HG03575 (cell line): ENCODE results near the gene DCXR.

Experiments
- ATAC-seq: cut with Tn5 transposase; IDR thresholded peaks from one replicate; pipeline ENCODE4 v1.9.1; 2021; ENCODE audit not compliant: unreplicated experiment, insufficient number of reproducible peaks, low FRiP score; ENCODE audit errors: extremely low read depth

The DCXR gene

GRCh38 chr17:82029391-82029790 lies 8.1 kb downstream of the DCXR start:
- no peak for ATAC-seq

- no peak for ATAC-seq
These were observed 8.5 kb downstream of the DCXR start for GRCh38 chr17:82028966-82029365.

DNA sequence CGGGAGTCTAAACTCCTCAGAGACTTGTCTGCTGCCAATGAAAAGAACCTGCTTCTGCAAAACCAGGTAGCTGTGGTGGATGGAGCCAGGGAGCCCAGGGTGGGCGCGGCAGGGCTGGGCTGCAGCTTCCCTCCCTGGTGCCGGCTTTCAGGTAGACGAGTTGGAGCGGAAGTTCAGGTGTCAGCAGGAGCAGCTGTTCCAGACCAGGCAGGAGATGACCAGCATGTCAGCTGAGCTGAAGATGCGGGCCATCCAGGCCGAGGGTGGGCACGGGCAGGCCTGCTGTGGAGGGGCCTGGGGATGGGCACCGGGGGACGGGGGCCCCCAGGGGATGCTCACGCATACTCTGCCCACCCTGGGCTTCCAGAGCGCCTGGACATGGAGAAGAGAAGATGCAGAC lies 9.3 kb downstream of the DCXR start:
- ATAC-seq = no peak

- ATAC-seq = no peak
These were observed 11.9 kb downstream of the DCXR start for GRCh38 chr17:82025401-82026107.

DNA sequence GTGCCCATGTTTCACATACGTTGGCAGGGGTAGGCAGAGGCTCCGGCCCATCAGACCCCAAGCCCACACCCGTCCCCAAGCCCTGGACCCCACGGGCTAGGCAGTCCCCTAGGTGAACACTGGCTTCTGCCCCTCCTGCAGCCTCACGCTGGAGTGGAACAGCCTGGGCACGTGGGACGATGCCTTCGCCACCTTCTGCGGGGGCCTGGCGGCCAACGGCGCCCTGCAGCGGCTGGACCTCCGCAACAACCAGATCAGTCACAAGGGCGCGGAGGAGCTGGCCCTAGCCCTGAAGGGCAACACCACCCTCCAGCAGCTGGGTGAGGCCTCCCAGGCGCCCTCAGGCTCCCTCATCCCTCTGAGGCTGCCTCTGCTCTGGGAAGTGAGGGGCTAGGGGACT lies 12.6 kb downstream of the DCXR start:
- no peak for ATAC-seq

DNA sequence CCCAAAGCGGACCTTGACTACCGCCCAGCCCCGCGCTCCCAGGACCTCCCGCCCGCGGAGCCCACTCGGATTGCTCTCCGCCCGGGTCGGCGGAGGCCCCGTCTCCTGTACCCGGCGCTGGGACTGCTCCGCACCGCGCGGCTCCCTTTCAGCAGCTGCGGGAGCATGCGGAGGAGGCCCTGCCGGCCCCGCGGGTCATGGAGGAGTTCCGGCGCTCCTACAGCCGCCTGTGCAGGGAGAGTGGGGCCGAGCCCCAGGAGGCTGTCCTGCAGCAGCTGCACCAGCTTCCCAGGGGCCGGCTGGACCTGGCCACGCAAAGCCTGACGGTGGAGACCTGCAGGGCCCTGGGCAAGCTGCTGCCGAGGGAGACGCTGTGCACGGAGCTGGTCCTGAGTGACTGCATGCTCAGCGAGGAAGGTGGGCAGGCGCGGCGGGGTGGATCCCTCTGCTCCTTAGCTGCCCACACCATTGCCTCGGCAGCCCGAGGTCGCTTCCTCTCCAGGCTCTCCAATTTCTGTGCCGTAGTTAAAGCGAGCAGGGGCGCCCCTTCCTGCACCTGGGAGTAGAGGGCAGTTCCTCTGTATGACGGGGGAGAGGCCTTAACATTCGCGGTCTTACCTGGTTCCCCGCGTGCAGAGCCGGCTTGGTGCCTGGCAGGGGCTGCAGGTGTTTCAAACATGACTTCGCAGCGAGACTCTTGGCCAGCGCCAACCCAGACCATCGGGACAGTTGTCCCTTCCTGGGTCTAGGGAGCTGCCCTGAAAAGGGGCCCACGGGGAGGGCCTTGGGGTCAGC lies 13.9 kb downstream of the DCXR start:
- no peak for ATAC-seq

GRCh38 chr17:82022981-82023446 lies 14.5 kb downstream of the DCXR start, which contains the start of gene LRRC45:
TSS of gene LRRC45 (plus strand) at chr17:82023305. CDS start at chr17:82023644, 339 bp downstream.
- peak; percentile 74 for ATAC-seq

GRCh38 chr17:82022310-82022980 lies 15.1 kb downstream of the DCXR start, which contains the start of gene CENPX:
TSS of gene CENPX (minus strand) at chr17:82022878. CDS start at chr17:82022861, 17 bp downstream.
- ATAC-seq = peak; percentile 15

DNA sequence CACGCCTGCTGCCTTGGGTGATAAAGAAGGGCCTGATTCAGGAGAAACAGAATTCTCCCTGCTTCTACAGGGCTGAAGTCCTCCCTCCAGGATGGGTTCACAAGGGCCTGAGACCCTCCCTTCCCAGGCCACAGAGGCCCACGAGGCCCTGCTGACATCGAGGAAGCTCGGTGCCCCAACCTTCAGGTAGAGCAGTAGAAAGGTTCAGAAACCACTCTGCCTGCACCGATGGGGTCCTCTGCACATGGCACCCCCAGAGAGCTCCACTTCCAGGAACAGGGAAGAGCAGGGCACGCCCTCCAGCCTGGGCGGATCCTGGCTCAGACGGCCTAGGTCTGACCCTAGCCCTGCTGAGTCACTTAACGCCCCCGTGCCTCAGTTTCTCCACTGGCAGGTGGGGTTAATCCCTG lies 15.6 kb downstream of the DCXR start:
- ATAC-seq = no peak

DNA sequence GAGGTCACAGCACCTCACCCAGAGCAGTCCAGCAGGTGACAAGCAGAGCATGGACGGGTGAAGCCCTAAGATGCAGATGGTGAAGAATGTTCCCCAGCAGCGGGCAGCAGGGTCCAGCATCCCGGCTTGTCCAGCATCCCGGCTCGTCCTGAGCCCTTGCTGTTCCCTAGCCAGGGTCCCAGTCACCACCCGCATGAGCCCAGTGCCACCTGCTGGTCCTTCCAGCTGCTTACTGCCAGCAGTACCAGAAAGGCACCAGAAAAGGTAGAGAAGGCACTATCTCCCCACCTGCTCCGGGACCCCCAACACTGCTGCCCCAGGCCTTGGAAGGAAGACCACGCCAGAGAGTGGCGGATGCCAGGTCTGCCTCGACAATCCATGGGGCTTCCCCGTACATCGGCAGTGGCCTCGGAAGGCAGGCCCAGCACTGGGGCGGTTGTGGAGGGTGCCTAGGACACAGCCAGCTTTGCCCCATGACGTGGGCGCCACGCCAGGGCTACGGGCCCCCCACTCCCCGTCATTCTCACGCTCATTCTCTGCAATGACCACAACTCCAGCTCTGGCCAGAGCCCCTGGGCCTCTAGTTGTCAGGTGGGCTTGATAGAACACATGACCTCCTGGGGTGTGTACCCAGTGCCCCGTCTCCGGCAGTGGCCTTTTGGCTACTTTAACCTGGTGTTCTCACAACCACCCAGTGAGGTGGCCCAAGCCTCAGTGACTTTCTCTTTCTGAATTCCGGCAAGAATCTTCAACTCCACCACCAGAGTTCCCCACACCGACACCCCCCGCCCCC lies 16.2 kb downstream of the DCXR start:
- no peak for ATAC-seq

- ATAC-seq = no peak
These were observed 16.9 kb downstream of the DCXR start for GRCh38 chr17:82020572-82021106.

DNA sequence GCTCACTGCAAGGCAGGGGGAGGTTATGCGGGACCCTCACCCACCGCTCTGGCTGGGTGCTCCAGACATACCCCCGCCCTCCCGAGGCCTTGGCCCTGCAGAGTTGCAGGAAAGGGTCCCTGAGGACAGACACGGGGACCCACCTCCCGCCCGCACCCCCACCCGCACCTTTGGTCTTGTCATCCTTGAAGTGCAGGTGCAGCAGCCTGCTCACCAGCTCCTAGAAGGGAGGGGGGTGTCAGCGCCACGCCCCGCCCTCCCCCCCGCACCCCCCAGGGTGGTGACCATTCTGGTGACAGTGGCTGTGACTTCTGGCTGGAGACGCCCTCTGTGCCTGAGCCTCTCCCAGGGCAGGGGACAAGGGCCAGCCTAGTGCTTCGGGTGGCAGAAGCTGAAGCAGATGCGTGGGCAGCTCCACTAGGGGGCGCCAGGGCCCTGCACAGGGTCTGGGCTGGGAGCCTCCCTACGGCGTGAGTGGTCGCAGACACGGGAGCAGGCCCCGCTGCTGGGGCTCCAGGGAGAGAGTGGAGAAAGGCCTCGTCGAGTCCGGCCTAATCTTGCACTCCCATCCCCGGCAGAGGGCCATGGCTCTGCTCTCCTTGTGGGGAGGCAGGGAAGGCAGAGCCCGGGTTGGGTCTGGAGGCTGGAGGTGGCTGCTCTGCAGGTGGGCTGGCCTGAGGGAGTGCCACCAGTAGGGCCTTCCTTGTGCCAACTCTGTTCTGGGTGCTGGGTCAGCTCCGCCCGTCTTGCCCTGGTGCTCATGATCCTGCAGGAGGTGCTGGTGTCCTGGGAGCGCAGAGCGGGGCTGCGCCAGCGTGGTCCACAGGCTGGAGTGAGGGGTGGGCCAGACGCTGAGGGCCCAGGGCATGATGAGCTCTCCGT lies 17.6 kb downstream of the DCXR start:
- no peak for ATAC-seq

GRCh38 chr17:82018989-82019689 lies 18.4 kb downstream of the DCXR start:
- no peak for ATAC-seq

- no peak for ATAC-seq
These were observed 19.1 kb downstream of the DCXR start for GRCh38 chr17:82018152-82018988.

DNA sequence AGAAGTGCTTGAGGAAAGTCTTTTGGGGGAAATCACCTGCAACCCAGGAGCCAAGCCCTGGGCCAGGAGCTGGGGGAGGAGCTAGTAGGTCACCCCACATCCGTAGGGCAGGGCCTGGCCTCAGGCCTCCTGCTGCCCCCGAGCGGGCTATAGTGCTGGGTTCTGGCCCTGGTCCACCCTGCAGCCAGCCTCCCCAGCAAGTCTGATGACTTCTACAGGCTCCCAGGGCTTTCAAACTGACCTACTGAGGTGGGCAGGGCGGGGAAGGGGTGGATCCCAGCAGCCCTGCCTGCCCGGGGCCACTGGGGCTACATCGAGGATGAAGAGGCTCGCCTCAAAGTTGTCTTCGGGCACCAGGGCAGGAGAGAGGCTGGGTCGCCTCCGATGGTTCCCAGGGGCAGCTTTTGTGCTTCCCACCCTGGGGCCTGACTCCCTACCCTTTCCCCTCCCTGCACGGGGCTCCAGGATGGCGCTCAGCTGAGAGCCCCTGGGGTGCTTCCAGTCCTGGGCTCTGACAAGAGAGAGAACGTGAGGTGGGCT lies 19.8 kb downstream of the DCXR start:
- ATAC-seq = no peak

GRCh38 chr17:82016875-82017459 lies 20.5 kb downstream of the DCXR start:
- ATAC-seq = no peak
